ENCODE measurements around the gene SEMA5A.
"Not testable (repeated sequence)": the region's sequence is repeated elsewhere in the genome, so short reads cannot be mapped to it uniquely, and the experiment has no call there.

The SEMA5A gene

DNA sequence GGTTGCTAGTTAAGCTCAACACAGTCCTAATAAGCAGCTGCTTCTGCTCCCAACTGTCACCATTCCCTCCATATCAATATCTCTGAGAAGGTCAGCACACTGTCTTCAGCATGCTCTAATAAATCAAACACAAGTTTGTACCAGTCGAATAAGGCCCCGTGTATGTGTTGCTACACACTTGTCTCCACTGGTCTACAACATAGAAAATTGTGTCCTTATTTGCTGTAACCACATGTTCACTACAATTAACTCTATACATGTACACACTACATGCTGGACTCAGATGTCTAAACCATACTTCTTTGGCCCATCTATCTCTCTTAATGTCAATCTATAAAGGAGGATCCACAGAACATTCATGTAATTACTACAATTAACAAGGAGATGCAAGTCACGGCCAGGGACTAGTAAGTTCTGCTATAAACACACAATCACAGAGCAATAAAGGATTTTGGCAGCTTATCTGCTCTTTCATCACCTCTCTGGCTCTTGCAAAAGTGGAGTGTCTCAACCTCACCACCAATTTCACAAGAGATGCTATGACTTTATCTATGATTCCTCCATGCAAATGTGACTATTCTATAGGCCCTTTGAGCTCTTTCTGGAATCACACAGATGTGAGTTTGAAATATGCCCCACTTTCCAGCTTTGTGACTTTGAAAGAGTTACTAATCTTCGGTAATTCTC lies 143.9 kb downstream of the SEMA5A start:
- DNase-seq (ENCODE audit: low read depth in 2 of 3, low spot score in 2 of 3): no peak

DNA sequence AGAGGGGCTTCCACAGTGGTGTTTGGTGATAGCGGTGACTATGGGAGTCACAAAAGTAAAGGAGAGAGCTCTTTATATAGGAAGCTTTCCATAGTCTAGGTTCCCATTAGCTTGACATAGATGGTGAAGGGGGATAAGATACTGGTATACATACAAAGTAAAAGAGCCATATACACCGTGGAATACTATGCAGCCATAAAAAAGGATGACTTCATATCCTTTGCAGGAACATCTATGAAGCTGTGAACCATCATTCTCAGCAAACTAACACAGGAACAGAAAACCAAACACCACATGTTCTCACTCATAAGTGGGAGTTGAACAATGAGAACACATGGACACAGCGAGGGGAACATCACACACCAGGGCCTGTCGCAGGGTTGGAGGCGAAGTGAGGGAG lies 146.1 kb downstream of the SEMA5A start:
- DNase-seq (ENCODE audit: low read depth in 2 of 3, low spot score in 2 of 3): not testable (repeated sequence)

DNA sequence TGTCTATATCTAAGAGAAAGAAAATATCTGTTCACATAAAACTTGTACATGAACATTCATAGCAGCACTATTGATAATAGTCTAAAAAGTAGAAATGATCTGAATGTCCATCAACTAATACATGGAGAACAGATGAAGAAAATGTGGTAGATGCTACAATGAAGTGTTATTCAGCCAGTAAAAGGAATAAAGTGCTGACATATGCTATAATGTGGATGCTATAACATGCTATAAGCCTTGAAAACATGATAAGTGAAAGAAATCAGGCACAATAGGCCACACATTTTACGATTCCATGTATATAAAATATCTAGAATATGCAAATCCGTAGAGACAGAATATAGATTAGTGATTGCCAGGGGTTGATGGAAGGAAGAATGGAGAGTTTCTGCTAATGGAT lies 146.8 kb downstream of the SEMA5A start:
- DNase-seq (ENCODE audit: low read depth in 2 of 3, low spot score in 2 of 3): no peak

DNA sequence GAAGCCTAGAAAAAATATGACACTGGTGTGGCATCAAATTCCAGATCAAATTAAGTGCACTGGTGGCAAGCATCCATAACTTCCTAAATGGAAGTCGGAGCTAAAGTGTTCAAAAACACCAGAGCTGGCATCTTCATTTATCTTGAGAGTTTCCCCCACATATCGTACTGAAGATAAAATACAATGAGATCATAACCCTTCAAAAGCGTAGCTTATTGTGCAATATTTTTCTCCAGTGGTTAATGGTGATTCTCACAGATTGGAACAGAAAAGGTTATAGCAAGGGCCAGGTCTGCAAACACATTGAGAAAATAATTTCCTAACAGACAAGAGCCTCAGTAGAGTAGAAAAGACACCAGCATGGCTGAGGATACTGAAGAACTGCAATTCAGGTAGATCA lies 147.6 kb downstream of the SEMA5A start:
- no peak for DNase-seq (ENCODE audit: low read depth in 2 of 3, low spot score in 2 of 3)

DNA sequence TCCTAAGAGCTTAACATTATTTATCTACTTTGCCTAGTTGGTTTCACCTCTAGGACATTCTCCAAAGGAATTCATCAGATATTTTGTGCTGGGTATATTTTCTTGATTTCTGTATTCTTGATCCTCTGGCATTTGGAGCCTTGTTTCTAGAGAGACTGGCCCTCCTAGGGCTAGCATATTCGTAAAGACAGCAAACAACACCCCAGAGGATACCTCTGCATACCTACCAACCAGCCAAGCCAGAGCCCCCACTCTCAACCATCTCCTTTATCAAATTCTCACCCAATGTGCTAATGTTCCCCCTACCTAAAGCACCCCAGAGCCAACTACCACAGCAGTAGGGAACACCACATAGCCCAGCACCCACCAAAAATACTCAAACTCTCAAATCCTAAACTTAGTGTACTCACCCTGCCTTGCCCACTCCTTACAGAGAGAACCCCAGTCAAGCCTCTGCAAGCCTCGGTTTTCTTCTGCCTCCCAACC lies 149.5 kb downstream of the SEMA5A start:
- no peak for DNase-seq (ENCODE audit: low read depth in 2 of 3, low spot score in 2 of 3)

DNA sequence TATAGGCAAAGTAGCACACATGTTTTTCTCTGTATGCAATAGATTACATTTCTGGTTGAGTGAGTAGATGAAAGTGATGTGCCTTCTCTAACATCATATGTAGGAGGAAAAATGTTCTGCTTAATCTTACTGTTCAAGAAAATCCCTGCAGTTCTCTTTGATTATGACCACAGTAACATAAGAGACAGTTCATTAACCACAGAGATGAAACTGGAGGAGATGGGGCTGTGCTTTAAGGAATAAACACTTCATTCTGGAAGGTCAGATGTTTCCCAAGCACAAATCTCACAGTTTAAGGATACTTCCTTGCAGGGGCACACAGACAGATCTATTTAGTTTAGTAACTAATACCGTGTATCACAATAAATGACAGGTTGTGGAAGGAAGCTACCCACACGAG lies 150.2 kb downstream of the SEMA5A start:
- no peak for DNase-seq (ENCODE audit: low read depth in 2 of 3, low spot score in 2 of 3)

DNA sequence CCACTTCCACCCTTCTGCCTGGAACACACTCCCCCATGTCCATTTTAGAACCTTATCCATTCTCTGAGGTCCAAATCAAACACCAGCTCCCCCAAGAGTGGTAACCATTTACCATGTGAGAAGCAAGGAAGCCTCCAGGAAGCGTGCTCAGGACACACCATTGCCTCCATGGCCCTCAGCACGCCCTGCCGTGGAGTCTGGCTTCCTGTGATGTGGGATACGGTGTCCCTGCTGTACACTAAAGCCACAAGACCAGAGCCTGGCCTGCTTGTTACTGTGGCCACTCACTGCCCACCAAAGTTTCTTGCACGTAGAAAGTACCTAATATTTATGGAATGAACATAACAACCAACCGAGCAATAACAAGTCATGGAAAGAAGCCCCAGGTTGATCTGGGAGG lies 151.7 kb downstream of the SEMA5A start:
- no peak for DNase-seq (ENCODE audit: low read depth in 2 of 3, low spot score in 2 of 3)

DNA sequence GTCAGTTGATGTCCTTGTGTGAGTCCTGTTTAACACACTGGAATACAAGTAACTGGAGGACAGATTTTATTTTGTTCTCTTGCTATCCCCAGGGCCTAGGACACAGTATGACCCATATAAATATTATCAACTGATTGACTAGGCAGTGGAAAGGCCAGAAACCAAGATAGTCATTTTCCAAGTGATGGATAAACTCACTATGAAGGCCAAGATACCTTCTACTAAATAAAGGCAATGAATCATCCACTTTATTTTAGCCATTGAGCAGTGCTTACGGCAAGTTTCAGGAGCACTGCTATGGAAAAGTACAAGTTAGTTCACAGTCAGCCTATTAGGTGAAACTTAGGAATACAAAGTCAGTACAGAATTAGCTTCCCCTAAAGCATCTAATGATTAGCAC lies 153.2 kb downstream of the SEMA5A start:
- no peak for DNase-seq (ENCODE audit: low read depth in 2 of 3, low spot score in 2 of 3)

DNA sequence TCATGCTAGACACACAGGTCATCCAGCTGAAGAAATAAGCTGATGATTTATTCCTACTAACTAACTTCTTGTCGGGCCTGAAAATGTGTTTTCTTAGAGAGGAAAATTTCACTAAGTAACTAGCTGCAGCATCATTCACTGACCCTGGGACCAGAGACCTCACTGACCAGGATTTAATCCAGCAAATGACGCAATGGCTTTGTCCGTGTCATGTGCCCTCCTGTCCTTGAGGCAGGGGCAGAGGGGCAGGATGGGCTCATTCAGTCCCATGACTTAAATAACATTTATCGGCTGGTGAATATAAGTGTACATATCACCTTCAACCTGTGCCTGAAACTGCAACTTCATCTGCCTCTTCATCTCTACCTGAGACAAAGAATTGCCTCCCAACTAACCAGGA lies 154.8 kb downstream of the SEMA5A start:
- DNase-seq (ENCODE audit: low read depth in 2 of 3, low spot score in 2 of 3): no peak

DNA sequence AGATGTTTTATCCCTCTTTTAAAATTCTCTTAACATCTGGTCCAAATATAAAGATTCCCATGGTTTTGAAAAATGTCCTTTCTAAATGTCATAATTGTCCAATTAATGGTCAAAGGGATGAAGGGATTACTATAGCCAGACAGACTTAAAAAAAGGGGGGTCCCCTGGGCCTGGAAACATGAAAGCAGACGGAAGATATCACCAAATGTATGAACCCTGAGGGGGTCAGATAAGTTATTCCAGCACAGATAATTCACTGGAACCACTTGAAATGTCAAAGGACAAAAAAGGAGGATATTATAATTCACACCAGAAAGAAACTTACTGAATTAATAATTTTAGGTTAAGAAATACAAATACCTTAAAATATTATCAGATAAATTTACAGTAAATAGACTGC lies 155.8 kb downstream of the SEMA5A start:
- no peak for DNase-seq (ENCODE audit: low read depth in 2 of 3, low spot score in 2 of 3)

DNA sequence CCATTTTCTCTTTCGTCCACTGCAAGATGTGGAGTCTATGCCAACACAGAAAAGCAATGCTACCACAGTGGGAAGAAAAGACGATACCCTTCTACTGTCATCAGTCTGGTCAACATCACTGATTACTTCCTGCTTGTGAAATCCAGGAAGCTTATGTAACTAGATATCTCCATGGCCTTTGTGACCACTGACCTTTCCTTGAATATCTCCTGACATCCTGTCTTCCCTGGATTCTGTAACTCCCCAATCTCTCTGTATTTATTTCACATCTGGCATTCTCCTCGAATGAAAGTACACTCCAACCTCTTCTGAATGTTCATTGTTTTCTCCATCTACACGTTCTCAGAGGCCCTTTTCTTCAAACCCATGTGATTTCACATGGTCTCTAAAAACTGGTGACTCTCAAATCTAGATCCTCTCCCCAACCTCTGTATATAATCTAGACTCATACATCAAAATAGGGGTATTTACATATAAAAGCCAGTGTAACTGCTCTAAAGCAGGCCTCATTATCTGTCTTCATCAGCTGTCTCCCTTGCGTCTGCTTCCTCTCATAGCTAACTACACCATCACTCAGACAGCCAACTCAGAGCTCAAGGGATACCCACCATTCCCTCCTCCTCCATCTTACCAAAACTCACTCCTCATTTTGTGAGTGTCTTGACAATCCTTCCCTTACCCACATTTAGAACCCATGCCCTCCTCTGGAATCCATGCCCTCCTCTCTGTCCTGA lies 156.8 kb downstream of the SEMA5A start:
- no peak for DNase-seq (ENCODE audit: low read depth in 2 of 3, low spot score in 2 of 3)

DNA sequence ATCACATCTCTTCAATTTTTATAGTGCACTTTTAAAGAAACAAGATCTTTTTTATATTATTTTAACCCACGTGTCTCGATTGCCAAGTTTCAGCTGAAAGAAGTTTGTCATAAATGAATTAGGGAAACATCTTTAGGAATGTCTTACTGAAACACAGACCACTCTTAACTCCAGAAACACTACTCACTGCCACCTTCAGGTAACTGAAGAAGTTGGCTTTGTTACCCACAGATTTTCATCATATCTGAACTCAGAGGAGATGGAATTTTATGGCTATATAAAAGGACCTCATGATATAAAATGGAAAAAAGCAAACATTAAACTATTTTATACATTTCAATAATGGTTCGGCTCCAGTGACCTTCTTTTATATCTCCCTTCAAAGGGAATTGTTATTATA lies 158.0 kb downstream of the SEMA5A start:
- no peak for DNase-seq (ENCODE audit: low read depth in 2 of 3, low spot score in 2 of 3)

DNA sequence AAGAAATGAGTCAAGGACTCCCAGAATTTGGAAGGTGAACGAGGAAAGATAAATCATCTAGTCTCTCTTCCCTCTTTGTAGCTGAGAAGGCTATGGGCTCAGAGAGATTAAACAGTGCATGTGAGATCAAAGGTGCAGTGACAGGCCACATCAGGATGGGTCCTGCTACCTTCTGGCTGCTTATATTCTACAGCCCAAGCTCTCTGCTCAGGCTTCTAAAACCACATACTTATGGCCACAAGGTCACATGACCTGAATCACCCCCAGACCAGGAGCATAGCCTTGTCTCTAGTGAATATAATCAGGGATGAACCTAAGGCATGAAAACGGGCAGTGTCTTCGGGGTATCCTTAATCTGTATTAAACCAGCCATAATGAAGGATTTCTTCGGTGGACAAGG lies 158.9 kb downstream of the SEMA5A start:
- DNase-seq (ENCODE audit: low read depth in 2 of 3, low spot score in 2 of 3): no peak

DNA sequence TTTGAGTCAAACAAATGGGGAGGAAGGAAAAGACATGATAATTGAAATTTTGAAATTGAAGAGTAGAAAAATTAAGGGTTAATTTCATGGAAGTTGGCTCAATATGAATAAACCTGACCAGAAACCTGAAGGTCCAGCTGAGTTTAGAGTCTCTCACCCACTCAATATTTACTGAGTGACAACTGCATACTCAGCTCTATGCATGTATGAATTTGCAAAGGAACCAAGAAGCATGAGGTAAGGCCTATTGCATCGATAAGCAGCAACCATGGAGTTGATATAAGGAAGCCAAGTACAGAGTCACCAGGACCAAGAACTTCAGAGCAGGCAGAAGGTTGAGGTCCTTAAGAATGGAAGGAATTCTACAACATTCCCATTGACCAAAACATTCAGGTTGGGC lies 163.4 kb downstream of the SEMA5A start:
- DNase-seq (ENCODE audit: low read depth in 2 of 3, low spot score in 2 of 3): no peak

DNA sequence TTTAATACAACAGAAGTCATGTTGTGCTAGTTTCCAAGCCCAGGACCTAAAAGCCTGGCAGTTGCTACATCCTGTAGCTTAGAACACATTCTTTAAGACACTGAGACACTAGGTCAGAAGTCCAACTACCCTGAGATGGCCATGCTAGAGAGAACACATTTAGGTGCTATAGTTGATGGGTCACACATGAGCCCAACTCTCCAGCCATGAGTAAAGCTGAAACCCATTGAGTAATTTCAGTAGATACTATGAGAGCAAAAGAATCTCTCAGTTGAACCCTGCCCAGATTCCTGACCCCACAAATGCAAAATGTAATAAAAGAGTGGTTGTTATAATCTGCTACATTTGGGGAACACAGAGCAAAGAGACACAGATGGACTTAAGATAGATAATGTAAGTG lies 164.4 kb downstream of the SEMA5A start:
- DNase-seq (ENCODE audit: low read depth in 2 of 3, low spot score in 2 of 3): no peak

DNA sequence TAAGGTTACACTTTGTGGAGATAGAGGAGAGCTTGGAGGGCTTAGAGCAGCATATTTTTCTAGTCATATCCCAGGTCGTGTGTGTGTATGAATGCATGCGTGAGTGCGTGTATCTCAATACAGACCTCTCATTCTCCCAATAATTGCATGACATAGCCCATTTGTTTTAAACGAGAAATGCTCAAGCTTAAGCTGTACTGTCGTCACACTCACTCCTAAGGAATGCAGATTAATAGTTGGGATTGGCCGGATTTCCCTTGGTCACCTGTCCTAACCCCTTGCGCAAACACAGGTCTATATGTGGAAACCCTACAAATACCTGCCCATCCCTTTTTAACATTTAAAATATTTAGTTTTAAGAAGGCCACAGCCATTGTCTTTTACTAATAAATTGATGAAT lies 165.8 kb downstream of the SEMA5A start:
- DNase-seq (ENCODE audit: low read depth in 2 of 3, low spot score in 2 of 3): no peak

DNA sequence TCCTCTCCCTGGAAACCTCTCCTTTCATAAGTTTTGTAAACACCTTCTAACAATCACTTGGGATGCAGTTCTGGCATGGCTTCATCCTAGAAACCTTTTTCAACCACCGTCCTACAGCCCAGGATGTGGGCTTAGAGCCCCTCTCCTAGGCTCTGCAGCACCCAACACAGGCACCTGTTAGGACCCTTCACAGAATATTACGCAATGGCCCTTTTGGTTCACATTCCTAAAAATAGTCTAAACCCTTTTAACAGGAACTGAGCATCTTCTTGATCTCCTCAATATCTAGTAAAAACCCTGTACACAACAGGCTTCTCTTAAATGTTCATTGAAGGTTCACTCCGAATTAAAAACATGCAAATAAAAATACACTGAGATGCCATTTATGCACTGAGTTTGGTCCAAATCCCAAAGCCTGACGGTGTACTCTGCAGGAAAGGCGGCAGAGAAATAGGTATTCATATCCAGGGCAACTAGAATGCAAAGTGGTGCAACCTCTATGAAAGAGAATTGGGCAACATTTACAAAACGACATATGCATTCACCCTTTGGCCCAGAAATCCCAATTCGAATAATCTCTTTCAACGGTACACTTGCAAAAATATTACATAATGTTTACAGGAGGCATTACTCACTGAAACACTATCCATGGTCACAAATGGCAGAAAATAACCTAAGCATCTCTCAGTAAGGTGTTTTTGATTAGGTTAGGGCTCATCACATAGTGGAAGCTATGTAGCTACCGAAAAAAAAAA lies 169.3 kb downstream of the SEMA5A start:
- DNase-seq (ENCODE audit: low read depth in 2 of 3, low spot score in 2 of 3): no peak

DNA sequence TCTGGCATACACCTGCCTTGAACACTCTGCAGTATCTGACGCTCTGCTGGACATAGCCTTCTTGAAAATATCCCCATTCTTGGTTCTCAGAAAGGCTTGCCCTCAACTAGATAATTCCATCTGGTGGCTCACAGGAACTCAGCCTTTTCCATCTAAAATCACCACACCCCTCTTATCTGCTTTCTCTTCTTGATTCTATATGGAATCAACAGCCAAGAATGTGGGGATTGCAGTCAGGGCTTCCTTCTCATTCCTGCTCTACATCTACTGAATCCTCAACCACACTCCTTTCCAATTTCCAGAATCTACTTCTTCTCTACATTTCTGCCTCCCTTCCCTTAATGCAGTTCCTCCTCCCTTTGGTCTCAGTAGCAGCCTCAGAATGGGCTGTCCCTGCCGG lies 170.1 kb downstream of the SEMA5A start:
- DNase-seq (ENCODE audit: low read depth in 2 of 3, low spot score in 2 of 3): no peak

DNA sequence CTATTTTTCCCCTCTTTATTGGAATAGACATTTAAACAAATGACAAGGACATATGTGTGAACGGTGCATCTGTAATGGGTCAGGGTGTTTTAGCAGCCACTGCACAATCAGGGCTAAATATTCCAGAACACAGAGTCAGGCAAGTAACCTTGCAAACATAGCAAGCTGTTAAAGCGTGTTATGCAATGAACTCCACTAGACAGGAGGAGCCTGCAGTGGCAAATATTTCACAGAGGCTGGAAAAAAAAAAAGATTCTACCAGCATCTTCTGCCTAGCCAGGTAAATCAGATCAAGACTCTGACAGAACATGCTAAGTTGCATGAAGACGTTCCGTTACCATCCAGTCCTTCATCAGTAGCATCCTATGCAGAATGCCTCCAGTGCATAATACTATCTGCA lies 171.8 kb downstream of the SEMA5A start:
- no peak for DNase-seq (ENCODE audit: low read depth in 2 of 3, low spot score in 2 of 3)

DNA sequence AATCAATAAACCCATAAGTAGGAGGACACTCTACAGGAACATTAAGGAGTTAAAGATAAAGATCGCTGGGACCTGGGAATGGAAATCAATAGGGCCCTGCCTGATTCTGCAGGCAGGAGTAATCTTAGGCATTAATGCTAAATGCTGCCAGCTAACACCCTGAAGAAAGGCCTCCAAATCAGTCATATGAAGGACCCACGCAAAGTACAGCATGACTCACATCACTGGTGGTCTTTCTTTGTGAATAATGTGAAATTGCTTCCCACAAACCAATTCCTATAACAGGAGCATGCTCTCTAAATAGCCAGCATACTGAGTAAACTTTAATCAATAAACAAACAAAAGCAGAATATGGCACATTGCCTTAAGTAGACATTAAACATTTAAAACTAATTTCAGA lies 172.3 kb downstream of the SEMA5A start:
- no peak for DNase-seq (ENCODE audit: low read depth in 2 of 3, low spot score in 2 of 3)

DNA sequence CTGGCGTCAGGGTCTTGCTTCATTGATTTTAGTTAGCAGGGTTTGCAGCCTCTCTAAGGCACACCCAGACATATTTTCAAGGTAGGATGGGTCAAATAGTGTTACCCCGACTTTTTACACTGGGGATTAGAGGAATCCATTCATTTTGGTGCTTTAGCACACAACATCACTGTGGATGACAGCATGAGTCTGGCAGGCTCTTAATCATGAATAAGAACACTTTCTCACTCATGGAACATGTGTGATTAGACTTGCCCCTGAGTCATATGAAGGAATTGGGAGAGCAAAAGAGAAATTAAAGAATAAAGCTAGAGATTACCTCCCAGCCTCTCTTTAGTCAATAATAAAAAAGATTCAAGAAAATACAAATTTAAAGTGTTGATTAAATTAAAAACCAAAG lies 175.6 kb downstream of the SEMA5A start:
- DNase-seq (ENCODE audit: low read depth in 2 of 3, low spot score in 2 of 3): no peak

DNA sequence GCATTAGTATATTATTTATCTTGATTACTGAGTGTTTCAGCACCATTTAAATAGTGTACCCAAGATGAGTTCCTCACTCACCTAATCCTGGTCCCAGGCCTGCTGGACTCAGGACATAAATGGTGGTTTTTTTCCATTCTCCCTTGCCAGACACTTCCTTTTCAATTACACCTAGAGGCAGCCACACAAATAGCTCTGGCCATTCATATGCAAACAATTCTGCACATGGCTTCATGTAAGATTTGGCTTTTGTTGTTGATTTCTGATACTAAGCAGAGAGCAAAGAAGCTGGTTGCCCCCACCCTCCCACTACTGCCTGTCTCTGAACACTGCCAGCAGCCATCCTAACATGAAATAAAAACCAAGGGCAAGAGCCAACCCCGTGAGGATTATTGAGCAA lies 180.4 kb downstream of the SEMA5A start:
- no peak for DNase-seq (ENCODE audit: low read depth in 2 of 3, low spot score in 2 of 3)

All from activated CD8-positive, alpha-beta memory T cell treated with anti-CD3 and anti-CD28 coated beads for 48 hours (primary cell).